HepG2 (cell line): ENCODE measurements around the gene PARD3. TPM values are rescaled to one million over a fixed set of nuclear protein-coding genes. Genes with fewer than 3 reads are reported as not detected.

Source experiments
- ATAC-seq: fragments of 200-7000 bp; cut with Tn5 transposase; 3 replicates; pipeline ENCODE4 v1.9.1; 2020; ENCODE audit warnings: mild to moderate bottlenecking, moderate library complexity
- BruUV-seq: library from RNA; stranded (reverse); fragments of 400-500 nt; replicated peaks from 2 replicates; lab custom pipeline; 2021; lab: Mats Ljungman, UMichigan
- CTCF ChIA-PET: fragments of 300-600 bp; formaldehyde crosslinking; extraction: SDS; loops from one replicate; lab custom pipeline; 2021; ENCODE audit warnings: low total read pairs, inconsistent platforms, low intra/inter-chr PET ratio; lab: Yijun Ruan, JAX
- POLR2A ChIA-PET: fragments of 350-600 bp; sonication (Branson Sonifier 250); formaldehyde crosslinking; loops from one replicate; lab custom pipeline; 2020; ENCODE audit warnings: antibody characterized with exemption, inconsistent platforms; lab: Yijun Ruan, JAX
- DNase-seq: peaks from one replicate; pipeline ENCODE4 v3.0.0-alpha.2; 2015; ENCODE audit warnings: low spot score
- FAIRE-seq: peaks from 3 replicates; lab custom pipeline; 2011; peaks lifted over from hg19 to GRCh38; lab: Jason Lieb, UNC
- H2AFZ ChIP-seq: one replicate; pipeline ENCODE4 v1.6.1; 2011; ENCODE audit warnings: low read length, inconsistent platforms
- H3K27ac ChIP-seq: fragments of 300-600 bp; 3 replicates; pipeline ENCODE4 v1.8.0; 2011; ENCODE audit warnings: mixed run types, mild to moderate bottlenecking, mixed read lengths, low read length, inconsistent platforms; ENCODE audit not compliant: insufficient read depth; ENCODE audit errors: extremely low read length
- H3K27me3 ChIP-seq, 2 experiments: fragments of 200-600 bp in 1 of 2; 2 replicates in 1 of 2; 3 replicates in 1 of 2; pipeline versions ENCODE4 v1.6.0 to v1.8.0; 2011; ENCODE audit warnings: low read length in 2 of 2, mild to moderate bottlenecking in 2 of 2, moderate library complexity in 2 of 2, inconsistent platforms in 1 of 2; ENCODE audit not compliant: insufficient read depth in 2 of 2, control insufficient read depth in 1 of 2
- H3K36me3 ChIP-seq, 2 experiments: fragments of 200-600 bp in 1 of 2; replicated peaks in 1 of 2; 2 replicates in 1 of 2; 3 replicates in 1 of 2; pipeline versions ENCODE4 v1.5.1 to v1.8.0; 2011; ENCODE audit warnings: low read length in 2 of 2, inconsistent platforms in 1 of 2; ENCODE audit not compliant: insufficient read depth in 2 of 2, control insufficient read depth in 1 of 2
- H3K4me1 ChIP-seq: 2 replicates; pipeline ENCODE4 v1.5.1; 2012; ENCODE audit warnings: low read length, inconsistent platforms; ENCODE audit not compliant: insufficient read depth
- H3K4me2 ChIP-seq: 2 replicates; pipeline ENCODE4 v1.6.0; 2011; ENCODE audit warnings: low read depth, low read length, inconsistent platforms
- H3K4me3 ChIP-seq, 3 experiments: fragments of 200-600 bp in 1 of 3; sonication (generic), shearing (Covaris generic) in 1 of 3; replicated peaks in 1 of 3; 2 replicates each; pipeline ENCODE4 v1.5.1; 2011 to 2016; ENCODE audit warnings: low read length in 3 of 3, inconsistent platforms in 2 of 3, low read depth in 2 of 3, mild to moderate bottlenecking in 2 of 3, control low read depth in 1 of 3, mixed read lengths in 1 of 3; ENCODE audit not compliant: insufficient read depth in 1 of 3
- H3K79me2 ChIP-seq: one replicate; pipeline ENCODE4 v1.6.1; 2011; ENCODE audit warnings: low read length, inconsistent platforms; ENCODE audit not compliant: insufficient read depth
- H3K9ac ChIP-seq: 2 replicates; pipeline ENCODE4 v1.6.0; 2011; ENCODE audit warnings: mild to moderate bottlenecking, low read depth, low read length, inconsistent platforms; ENCODE audit not compliant: insufficient read depth
- H3K9me3 ChIP-seq: 2 replicates; pipeline ENCODE4 v1.5.1; 2012; ENCODE audit warnings: mild to moderate bottlenecking, low read length
- H4K20me1 ChIP-seq: 2 replicates; pipeline ENCODE4 v1.6.0; 2011; ENCODE audit warnings: inconsistent platforms, mild to moderate bottlenecking, low read length, moderate library complexity; ENCODE audit not compliant: insufficient read depth
- HNRNPUL1 ChIP-seq: fragments of 200-400 bp; formaldehyde crosslinking; IDR thresholded peaks from 2 replicates; pipeline ENCODE4 v1.6.1; 2017; ENCODE audit warnings: low read depth, mild to moderate bottlenecking, low read length, moderate library complexity
- JUNB ChIP-seq: sonication (generic); formaldehyde crosslinking; IDR thresholded peaks from 2 replicates; pipeline ENCODE4 v1.8.0; 2022; ENCODE audit warnings: missing genetic modification reagents, mild to moderate bottlenecking, borderline replicate concordance
- KDM2A ChIP-seq: sonication (generic); formaldehyde crosslinking; IDR thresholded peaks from 2 replicates; pipeline ENCODE4 v1.4.0; 2020; ENCODE audit warnings: low read depth, missing genetic modification reagents, borderline replicate concordance
- MIXL1 ChIP-seq: IDR thresholded peaks from 2 replicates; pipeline ENCODE4 v1.6.1; 2016
- NCOA5 ChIP-seq: sonication (generic); formaldehyde crosslinking; IDR thresholded peaks from 2 replicates; pipeline ENCODE4 v1.4.0; 2020; ENCODE audit warnings: missing genetic modification reagents
- PCBP2 ChIP-seq: fragments of 200-400 bp; formaldehyde crosslinking; optimal IDR thresholded peaks from 2 replicates; pipeline ENCODE3; 2018; ENCODE audit warnings: low read length, low read depth; ENCODE audit not compliant: poor library complexity, severe bottlenecking
- RFX5 ChIP-seq: IDR thresholded peaks from 2 replicates; pipeline ENCODE4 v1.6.1; 2011; ENCODE audit warnings: low read depth, low read length, improper control_type of control experiment
- SPEN ChIP-seq: sonication (generic); formaldehyde crosslinking; IDR thresholded peaks from 2 replicates; pipeline ENCODE4 v1.5.1; 2020; ENCODE audit warnings: low read depth, mild to moderate bottlenecking, missing genetic modification reagents
- TAF1 ChIP-seq: sonication (generic); formaldehyde crosslinking; IDR thresholded peaks from 2 replicates; pipeline ENCODE4 v1.4.0; 2020; ENCODE audit warnings: missing genetic modification reagents
- TBX2 ChIP-seq: sonication (generic); formaldehyde crosslinking; IDR thresholded peaks from 2 replicates; pipeline ENCODE4 v1.5.0; 2020; ENCODE audit warnings: missing genetic modification reagents, mild to moderate bottlenecking, borderline replicate concordance
- TP53 ChIP-seq: sonication (generic); formaldehyde crosslinking; conservative IDR thresholded peaks from 2 replicates; pipeline ENCODE4 v1.4.0; 2020; ENCODE audit warnings: missing genetic modification reagents
- ZFP1 ChIP-seq: IDR thresholded peaks from 2 replicates; pipeline ENCODE4 v1.6.1; 2016
- ZNF33B ChIP-seq: sonication (generic); formaldehyde crosslinking; IDR thresholded peaks from 2 replicates; pipeline ENCODE4 v1.5.1; 2020; ENCODE audit warnings: mild to moderate bottlenecking, missing genetic modification reagents
- ZNF788 ChIP-seq: sonication (generic); formaldehyde crosslinking; IDR thresholded peaks from 2 replicates; pipeline ENCODE4 v1.5.0; 2020; ENCODE audit warnings: mild to moderate bottlenecking, missing genetic modification reagents, borderline replicate concordance
- WGBS: methylation state at CpG from one replicate; pipeline ENCODE4 v1.1.6; 2017; ENCODE audit warnings: low lambda C conversion rate; 5-methylcytosine and 5-hydroxymethylcytosine counted together
- in situ Hi-C: cut with HindIII; loops from 2 replicates; pipeline ENCODE4 v1.10.0; 2017; ENCODE audit warnings: low pct_unique_long_range_greater_than_20kb; ENCODE audit not compliant: extremely low pct_ligation_motif_present
- intact Hi-C: fragments of 100-400 bp; cut with micrococcal nuclease; formaldehyde crosslinking; loops from one replicate; pipeline ENCODE4 v1.10.0; 2022; ENCODE audit not compliant: unreplicated experiment
- polyA plus RNA-seq, 8 experiments: library from polyadenylated mRNA; depleted of rRNA in 3 of 8; stranded (reverse) in 7 of 8; unstranded in 1 of 8; fragments of >200 nt; fragmentation: Illumina TruSeq in 4 of 8; extraction: Trizol in 4 of 8; gene quantifications; 2 replicates each; pipeline versions ENCODE4 v1.2.1 to v1.2.3, GENCODE V29; 2011 to 2016; ENCODE audit warnings: low read depth in 4 of 8, missing spikeins in 1 of 8, mixed read lengths in 1 of 8; ENCODE audit not compliant: insufficient read depth in 1 of 8
- total RNA-seq, 5 experiments: library from RNA; depleted of rRNA; stranded (reverse); fragments of >200 nt; fragmentation: Illumina TruSeq; extraction: Trizol; gene quantifications; 2 replicates each; pipeline ENCODE4 v1.2.3, GENCODE V29; 2016; ENCODE audit warnings: low read depth in 1 of 5
- TF ChIP-seq, protein P1 (sequence below): IDR thresholded peaks from 2 replicates; pipeline ENCODE4 v1.6.1; 2018; ENCODE audit warnings: missing genetic modification reagents, mild to moderate bottlenecking, missing compliant biosample characterization
- TF ChIP-seq, protein P2 (sequence below): sonication (generic); formaldehyde crosslinking; IDR thresholded peaks from 2 replicates; pipeline ENCODE4 v1.9.0; 2021; ENCODE audit warnings: missing genetic modification reagents, borderline replicate concordance

The PARD3 gene
- total and polyA plus RNA-seq, 2 of the 13 experiments (the other 11 are each of a cell fraction or from before 2014, with no cell fraction given), result 40.9 to 60.0 TPM

DNA sequence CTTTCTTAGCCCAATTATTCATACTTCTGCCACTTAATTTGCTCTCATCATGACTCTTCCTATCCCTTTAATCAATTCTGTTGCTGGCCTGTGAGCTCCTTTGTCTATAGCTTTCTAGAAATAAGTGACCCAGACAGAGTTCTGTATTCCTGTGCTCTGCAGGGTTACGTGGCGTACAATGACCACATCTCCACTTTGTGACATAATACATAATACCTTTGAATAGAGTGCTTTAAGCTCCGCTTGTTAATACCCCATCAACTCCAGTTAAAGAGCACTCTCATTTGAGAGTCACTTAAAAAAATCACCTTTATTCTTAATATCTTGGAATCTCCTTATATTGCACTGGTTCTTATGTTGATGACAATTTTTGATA is 619.0 kb downstream of the PARD3 start:
- no peak overlapping the region for H2AFZ ChIP-seq
- BruUV-seq, result no TSS peak
- no peaks in the 10 kb centered on the region for H3K9me3 ChIP-seq
- H3K79me2 ChIP-seq, result no peaks in the 10 kb centered on the region
- in situ Hi-C loops (no loop called here), intact Hi-C loops (no loop called here)
- TF ChIP-seq TP53 (CRISPR knock-in tag) (no peak), HNRNPUL1 (no peak), ZNF33B (no peak), KDM2A (CRISPR knock-in tag) (no peak), JUNB (no peak), ZNF788 (CRISPR knock-in tag) (no peak), PCBP2 (no peak), ZFP1 (no peak), NCOA5 (CRISPR knock-in tag) (no peak)
- no peaks in the 10 kb centered on the region for H4K20me1 ChIP-seq
- H3K4me2 ChIP-seq, result no peak overlapping the region
- H3K27me3 ChIP-seq, result no peaks in the 10 kb centered on the region
- no peak overlapping the region for H3K9ac ChIP-seq
- WGBS, result 100% methylated on average over 3 of the region's 3 CpGs
- DNase-seq (no peak), FAIRE-seq (no peak), ATAC-seq (no peak)
- peaks cover 33% of the 10 kb centered on the region for H3K4me1 ChIP-seq
- no peaks in the 10 kb centered on the region for H3K36me3 ChIP-seq
- no peak overlapping the region for H3K27ac ChIP-seq
- ChIA-PET CTCF (no interaction called here), POLR2A (no interaction called here)
- no peak overlapping the region for H3K4me3 ChIP-seq

DNA sequence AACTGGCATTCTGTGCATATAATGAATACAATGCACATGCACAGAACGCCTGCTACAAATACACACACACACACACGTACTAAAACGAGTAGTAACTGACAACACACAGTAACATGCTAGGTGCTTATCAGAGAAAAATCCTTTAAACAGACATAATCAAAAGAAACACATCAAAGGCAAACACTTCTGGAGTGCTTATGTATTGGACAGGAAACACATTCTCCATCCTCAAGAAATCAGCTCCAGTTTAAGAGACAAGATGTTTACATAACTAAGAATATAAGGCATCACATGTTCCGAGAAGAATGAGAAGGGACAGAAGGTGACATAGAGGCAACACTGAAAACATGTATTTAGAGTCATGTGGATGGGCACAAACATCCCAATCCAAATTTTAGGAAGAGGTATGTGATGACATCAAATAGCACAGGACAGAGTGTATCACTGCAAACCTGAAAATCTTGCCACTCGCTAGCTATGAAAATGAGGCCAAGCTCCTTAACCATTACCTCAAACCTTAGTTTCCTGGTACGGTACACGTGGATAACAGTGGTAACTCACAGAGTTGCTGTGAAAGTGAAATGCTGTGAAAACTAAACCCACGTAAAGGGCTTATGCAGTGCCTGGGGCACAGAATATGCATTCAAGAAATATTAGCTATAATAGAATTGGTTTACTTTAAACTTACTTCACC is 619.6 kb downstream of the PARD3 start:
- H3K9me3 ChIP-seq, result no peaks in the 10 kb centered on the region
- H3K4me1 ChIP-seq, result peaks cover 33% of the 10 kb centered on the region
- no peaks in the 10 kb centered on the region for H3K79me2 ChIP-seq
- H3K4me3 ChIP-seq, result no peak overlapping the region
- intact Hi-C loops (no loop called here), in situ Hi-C loops (no loop called here)
- H3K9ac ChIP-seq, result no peak overlapping the region
- H4K20me1 ChIP-seq, result no peaks in the 10 kb centered on the region
- FAIRE-seq, result no peak
- no peak overlapping the region for H3K27ac ChIP-seq
- H3K4me2 ChIP-seq, result no peak overlapping the region
- 88% methylated on average over 8 of the region's 8 CpGs for WGBS
- no peak for ATAC-seq
- DNase-seq, result no peak
- no peaks in the 10 kb centered on the region for H3K36me3 ChIP-seq
- no peaks in the 10 kb centered on the region for H3K27me3 ChIP-seq
- ChIA-PET CTCF (no interaction called here), POLR2A (no interaction called here)
- no peak overlapping the region for H2AFZ ChIP-seq
- BruUV-seq, result no TSS peak
- TF ChIP-seq TBX2 (CRISPR knock-in tag), result no peak
- no peak for TF ChIP-seq SPEN (CRISPR knock-in tag)
- TF ChIP-seq, protein P1, sequence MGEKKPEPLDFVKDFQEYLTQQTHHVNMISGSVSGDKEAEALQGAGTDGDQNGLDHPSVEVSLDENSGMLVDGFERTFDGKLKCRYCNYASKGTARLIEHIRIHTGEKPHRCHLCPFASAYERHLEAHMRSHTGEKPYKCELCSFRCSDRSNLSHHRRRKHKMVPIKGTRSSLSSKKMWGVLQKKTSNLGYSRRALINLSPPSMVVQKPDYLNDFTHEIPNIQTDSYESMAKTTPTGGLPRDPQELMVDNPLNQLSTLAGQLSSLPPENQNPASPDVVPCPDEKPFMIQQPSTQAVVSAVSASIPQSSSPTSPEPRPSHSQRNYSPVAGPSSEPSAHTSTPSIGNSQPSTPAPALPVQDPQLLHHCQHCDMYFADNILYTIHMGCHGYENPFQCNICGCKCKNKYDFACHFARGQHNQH (CRISPR knock-in tag), result no peak
- TF ChIP-seq, protein P2, sequence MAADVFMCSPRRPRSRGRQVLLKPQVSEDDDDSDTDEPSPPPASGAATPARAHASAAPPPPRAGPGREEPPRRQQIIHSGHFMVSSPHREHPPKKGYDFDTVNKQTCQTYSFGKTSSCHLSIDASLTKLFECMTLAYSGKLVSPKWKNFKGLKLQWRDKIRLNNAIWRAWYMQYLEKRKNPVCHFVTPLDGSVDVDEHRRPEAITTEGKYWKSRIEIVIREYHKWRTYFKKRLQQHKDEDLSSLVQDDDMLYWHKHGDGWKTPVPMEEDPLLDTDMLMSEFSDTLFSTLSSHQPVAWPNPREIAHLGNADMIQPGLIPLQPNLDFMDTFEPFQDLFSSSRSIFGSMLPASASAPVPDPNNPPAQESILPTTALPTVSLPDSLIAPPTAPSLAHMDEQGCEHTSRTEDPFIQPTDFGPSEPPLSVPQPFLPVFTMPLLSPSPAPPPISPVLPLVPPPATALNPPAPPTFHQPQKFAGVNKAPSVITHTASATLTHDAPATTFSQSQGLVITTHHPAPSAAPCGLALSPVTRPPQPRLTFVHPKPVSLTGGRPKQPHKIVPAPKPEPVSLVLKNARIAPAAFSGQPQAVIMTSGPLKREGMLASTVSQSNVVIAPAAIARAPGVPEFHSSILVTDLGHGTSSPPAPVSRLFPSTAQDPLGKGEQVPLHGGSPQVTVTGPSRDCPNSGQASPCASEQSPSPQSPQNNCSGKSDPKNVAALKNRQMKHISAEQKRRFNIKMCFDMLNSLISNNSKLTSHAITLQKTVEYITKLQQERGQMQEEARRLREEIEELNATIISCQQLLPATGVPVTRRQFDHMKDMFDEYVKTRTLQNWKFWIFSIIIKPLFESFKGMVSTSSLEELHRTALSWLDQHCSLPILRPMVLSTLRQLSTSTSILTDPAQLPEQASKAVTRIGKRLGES (CRISPR knock-in tag), result no peak
- no peak for TF ChIP-seq RFX5
- no peak for TF ChIP-seq TAF1 (CRISPR knock-in tag)
- TF ChIP-seq MIXL1 (CRISPR knock-in tag), result no peak
